ENCODE results near the gene TXNDC16.

Gene TXNDC16

GRCh38 chr14:52412426-52412825 lies 139.9 kb downstream of the TXNDC16 start:
- Mint-ChIP-seq H3K36me3 (no peaks in the 10 kb centered on the region), H3K27ac (no peak overlapping the region), H3K4me3 (no peak overlapping the region), H3K4me1 (no peaks in the 10 kb centered on the region), H3K27me3 (no peaks in the 10 kb centered on the region), H3K9me3 (no peaks in the 10 kb centered on the region)
- DNase-seq (ENCODE audit: low spot score in 2 of 2) (no peak), ATAC-seq (ENCODE audit: low read depth) (no peak)

GRCh38 chr14:52405314-52405713 lies 147.0 kb downstream of the TXNDC16 start:
- Mint-ChIP-seq H3K27me3 (peaks cover 13% of the 10 kb centered on the region), H3K27ac (no peak overlapping the region), H3K4me1 (no peaks in the 10 kb centered on the region), H3K4me3 (no peak overlapping the region), H3K9me3 (no peaks in the 10 kb centered on the region), H3K36me3 (no peaks in the 10 kb centered on the region)
- ATAC-seq (ENCODE audit: low read depth): no peak
- no peak for DNase-seq (ENCODE audit: low spot score in 2 of 2)

GRCh38 chr14:52402812-52403526 lies 149.3 kb downstream of the TXNDC16 start:
- Mint-ChIP-seq H3K27ac (no peak overlapping the region), H3K9me3 (no peaks in the 10 kb centered on the region), H3K4me1 (no peaks in the 10 kb centered on the region), H3K27me3 (peaks cover 17% of the 10 kb centered on the region), H3K36me3 (no peaks in the 10 kb centered on the region), H3K4me3 (no peak overlapping the region)
- ATAC-seq (ENCODE audit: low read depth) (no peak), DNase-seq (ENCODE audit: low spot score in 2 of 2) (no peak)

GRCh38 chr14:52400846-52401245 lies 151.5 kb downstream of the TXNDC16 start:
- Mint-ChIP-seq H3K4me1 (no peaks in the 10 kb centered on the region), H3K27me3 (peaks cover 22% of the 10 kb centered on the region), H3K9me3 (no peaks in the 10 kb centered on the region), H3K27ac (no peak overlapping the region), H3K4me3 (no peak overlapping the region), H3K36me3 (no peaks in the 10 kb centered on the region)
- ATAC-seq (ENCODE audit: low read depth) (no peak), DNase-seq (ENCODE audit: low spot score in 2 of 2) (no peak)

GRCh38 chr14:52399921-52400595 lies 152.2 kb downstream of the TXNDC16 start:
- Mint-ChIP-seq H3K27ac (no peak overlapping the region), H3K4me1 (no peaks in the 10 kb centered on the region), H3K27me3 (peaks cover 22% of the 10 kb centered on the region), H3K36me3 (no peaks in the 10 kb centered on the region), H3K4me3 (no peak overlapping the region), H3K9me3 (peaks cover under 1% of the 10 kb centered on the region)
- DNase-seq (ENCODE audit: low spot score in 2 of 2) (no peak), ATAC-seq (ENCODE audit: low read depth) (no peak)

- Mint-ChIP-seq H3K4me3 (no peak overlapping the region), H3K27ac (no peak overlapping the region), H3K9me3 (peaks cover 2% of the 10 kb centered on the region), H3K36me3 (no peaks in the 10 kb centered on the region), H3K4me1 (no peaks in the 10 kb centered on the region), H3K27me3 (peaks cover 19% of the 10 kb centered on the region)
- DNase-seq (ENCODE audit: low spot score in 2 of 2) (no peak), ATAC-seq (ENCODE audit: low read depth) (no peak)
Observed at GRCh38 chr14:52399104-52399503, 153.2 kb downstream of the TXNDC16 start.

GRCh38 chr14:52397844-52398243 lies 154.5 kb downstream of the TXNDC16 start:
- H3K4me3 Mint-ChIP-seq: no peak overlapping the region
- H3K36me3 Mint-ChIP-seq: no peaks in the 10 kb centered on the region
- no peaks in the 10 kb centered on the region for H3K4me1 Mint-ChIP-seq
- H3K27ac Mint-ChIP-seq: no peak overlapping the region
- no peak for DNase-seq (ENCODE audit: low spot score in 2 of 2)
- ATAC-seq (ENCODE audit: low read depth): no peak
- H3K27me3 Mint-ChIP-seq: peaks cover 19% of the 10 kb centered on the region
- peaks cover 2% of the 10 kb centered on the region for H3K9me3 Mint-ChIP-seq

- Mint-ChIP-seq H3K27me3 (peaks cover 15% of the 10 kb centered on the region), H3K27ac (no peak overlapping the region), H3K9me3 (peaks cover 2% of the 10 kb centered on the region), H3K36me3 (no peaks in the 10 kb centered on the region), H3K4me3 (no peak overlapping the region), H3K4me1 (no peaks in the 10 kb centered on the region)
- DNase-seq (ENCODE audit: low spot score in 2 of 2) (no peak), ATAC-seq (ENCODE audit: low read depth) (no peak)
Observed at GRCh38 chr14:52395728-52396127, 156.6 kb downstream of the TXNDC16 start.

GRCh38 chr14:52391881-52392615 lies 160.3 kb downstream of the TXNDC16 start:
- Mint-ChIP-seq H3K27ac (no peak overlapping the region), H3K4me1 (no peaks in the 10 kb centered on the region), H3K27me3 (peaks cover 12% of the 10 kb centered on the region), H3K9me3 (peaks cover 2% of the 10 kb centered on the region), H3K36me3 (peaks cover 1% of the 10 kb centered on the region), H3K4me3 (no peak overlapping the region)
- DNase-seq (ENCODE audit: low spot score in 2 of 2) (no peak), ATAC-seq (ENCODE audit: low read depth) (no peak)
